Vagina (tissue), 2 donors: ENCODE results near the gene LRIG3.

Experiments used
- CTCF ChIP-seq, 3 experiments: fragments of 450-650 bp in 2 of 3; fragments of 200-600 bp in 1 of 3; sonication (generic) in 1 of 3; IDR thresholded peaks; one replicate each; pipeline ENCODE4 v1.5.1; 2017 to 2019; ENCODE audit warnings: antibody characterized with exemption in 3 of 3, mild to moderate bottlenecking in 2 of 3, moderate library complexity in 2 of 3
- POLR2A ChIP-seq, 2 donors: fragments of 450-650 bp; IDR thresholded peaks; one replicate each; pipeline ENCODE4 v1.6.1; 2017; ENCODE audit warnings: antibody characterized with exemption in 2 of 2, mild to moderate bottlenecking in 2 of 2, moderate library complexity in 2 of 2

GRCh38 chr12:58860056-58860787 is 60.1 kb downstream of the LRIG3 start:
- TF ChIP-seq CTCF (IDR thresholded peaks at IDR 0.05) (no peak), POLR2A (IDR thresholded peaks at IDR 0.05) (no peak)
